Peyer's patch (tissue), 4 donors: ENCODE results near the gene PLAGL2.

Experiments used
- POLR2A ChIP-seq, 2 donors: fragments of 450-650 bp; IDR thresholded peaks; one replicate each; pipeline ENCODE4 v1.5.1; 2017; ENCODE audit warnings: antibody characterized with exemption in 2 of 2, mild to moderate bottlenecking in 2 of 2, moderate library complexity in 2 of 2
- TF ChIP-seq, protein P1 (sequence below), 6 experiments: fragments of 450-650 bp in 4 of 6; fragments of 200-600 bp in 2 of 6; sonication (generic) in 1 of 6; IDR thresholded peaks; one replicate each; pipeline ENCODE4 v1.5.1; 2017 to 2019; ENCODE audit warnings: antibody characterized with exemption in 6 of 6, mild to moderate bottlenecking in 3 of 6, moderate library complexity in 1 of 6

DNA sequence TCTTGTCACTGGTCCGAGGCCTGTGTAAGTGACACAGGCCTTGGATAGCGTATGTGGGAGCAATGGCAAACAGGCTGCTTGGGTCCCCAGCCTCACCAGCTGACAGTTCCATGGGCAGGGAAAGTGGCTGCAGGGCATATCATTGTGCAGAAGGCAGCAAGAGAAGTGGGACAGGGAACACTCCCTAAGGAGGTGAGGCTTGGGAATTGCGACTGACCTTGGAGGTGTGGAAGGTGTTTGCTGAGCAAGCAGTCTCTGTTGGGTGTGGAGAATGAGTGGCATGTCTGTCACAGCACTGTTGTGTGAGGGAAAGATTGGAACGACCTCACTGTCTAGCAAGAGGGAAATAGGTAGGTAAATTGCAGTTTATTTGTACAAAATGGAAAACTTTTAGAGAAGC is 16.9 kb upstream of the PLAGL2 start:
- TF ChIP-seq, protein P1, sequence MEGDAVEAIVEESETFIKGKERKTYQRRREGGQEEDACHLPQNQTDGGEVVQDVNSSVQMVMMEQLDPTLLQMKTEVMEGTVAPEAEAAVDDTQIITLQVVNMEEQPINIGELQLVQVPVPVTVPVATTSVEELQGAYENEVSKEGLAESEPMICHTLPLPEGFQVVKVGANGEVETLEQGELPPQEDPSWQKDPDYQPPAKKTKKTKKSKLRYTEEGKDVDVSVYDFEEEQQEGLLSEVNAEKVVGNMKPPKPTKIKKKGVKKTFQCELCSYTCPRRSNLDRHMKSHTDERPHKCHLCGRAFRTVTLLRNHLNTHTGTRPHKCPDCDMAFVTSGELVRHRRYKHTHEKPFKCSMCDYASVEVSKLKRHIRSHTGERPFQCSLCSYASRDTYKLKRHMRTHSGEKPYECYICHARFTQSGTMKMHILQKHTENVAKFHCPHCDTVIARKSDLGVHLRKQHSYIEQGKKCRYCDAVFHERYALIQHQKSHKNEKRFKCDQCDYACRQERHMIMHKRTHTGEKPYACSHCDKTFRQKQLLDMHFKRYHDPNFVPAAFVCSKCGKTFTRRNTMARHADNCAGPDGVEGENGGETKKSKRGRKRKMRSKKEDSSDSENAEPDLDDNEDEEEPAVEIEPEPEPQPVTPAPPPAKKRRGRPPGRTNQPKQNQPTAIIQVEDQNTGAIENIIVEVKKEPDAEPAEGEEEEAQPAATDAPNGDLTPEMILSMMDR (IDR thresholded peaks at IDR 0.05), result no peak
- peak; percentile 16 to 70 for TF ChIP-seq POLR2A (IDR thresholded peaks at IDR 0.05)
